Endometrial microvascular endothelial cells (primary cell): Measurements from ENCODE around the gene STXBP4. TPM values are rescaled to one million over a fixed set of nuclear protein-coding genes. Genes with fewer than 3 reads are reported as not detected.

ENCODE experiments used
- in situ Hi-C: cut with HindIII; loops from 2 replicates; pipeline ENCODE4 v1.10.0; 2017; ENCODE audit warnings: low sequenced_read_pairs, low pct_unique_long_range_greater_than_20kb; ENCODE audit errors: inconsistent ontology term
- total RNA-seq: library from RNA; depleted of rRNA; stranded (reverse); fragments of >200 nt; gene quantifications from one replicate; pipeline ENCODE4 v1.2.3, GENCODE V29; 2015; ENCODE audit errors: inconsistent ontology term

The STXBP4 gene
- total RNA-seq, 1 donor from 2014 or later = 7.6 TPM

DNA sequence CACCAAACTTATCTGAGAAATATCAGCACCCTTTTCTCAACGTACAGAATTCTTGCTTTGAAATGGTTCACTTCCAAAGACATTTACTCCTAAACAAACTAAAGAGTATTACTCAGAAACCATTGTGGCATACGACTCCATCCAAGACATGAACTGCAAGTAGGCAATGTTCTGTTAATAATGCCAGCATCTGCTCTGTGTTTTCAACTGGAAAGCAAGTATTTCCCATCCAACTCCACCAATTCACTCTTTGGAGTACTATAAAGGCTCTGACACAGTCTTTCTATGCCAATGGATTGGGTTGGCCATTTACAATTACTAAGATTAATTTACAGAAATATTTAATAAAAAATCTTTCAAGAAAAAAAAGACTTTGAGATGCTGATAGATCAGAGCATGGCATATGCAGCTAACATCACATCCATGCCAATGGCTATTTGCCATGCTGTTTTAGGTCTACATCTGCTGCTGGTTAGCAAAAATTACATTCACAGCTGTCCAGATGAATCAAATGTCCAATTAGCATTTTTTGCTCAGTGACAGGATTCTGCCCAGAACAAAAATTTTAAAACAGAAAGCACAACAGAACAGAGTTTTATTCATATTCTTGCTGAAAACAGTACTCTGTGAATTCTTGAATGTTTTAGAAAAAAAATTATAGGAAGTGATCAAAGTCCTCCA lies 230.3 kb downstream of the STXBP4 start:
- in situ Hi-C loops = no loop called here

- in situ Hi-C loops = no loop called here
Measured at GRCh38 chr17:55200904-55201303, 232.3 kb downstream of the STXBP4 start.

- in situ Hi-C loops = no loop called here
Measured at GRCh38 chr17:55201308-55201932, 232.9 kb downstream of the STXBP4 start.

DNA sequence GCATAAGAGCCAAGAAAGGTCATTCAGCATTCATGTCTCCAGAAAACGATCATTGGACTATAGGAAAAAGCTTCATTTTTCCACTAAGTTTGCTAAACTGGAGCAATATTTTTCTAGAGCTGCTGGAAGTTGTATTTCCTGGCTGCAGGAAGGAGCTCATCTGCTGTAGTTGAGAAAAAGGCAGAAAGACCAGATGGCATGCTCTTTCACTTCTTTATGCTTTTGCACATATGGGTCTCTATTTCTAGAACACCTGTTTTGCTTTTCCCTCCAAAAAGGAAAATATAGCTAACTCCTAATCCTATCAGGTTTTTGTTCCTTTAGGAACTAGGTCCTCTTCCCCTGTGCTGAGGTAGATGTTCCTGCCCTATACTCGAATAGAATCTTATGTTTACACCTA lies 234.3 kb downstream of the STXBP4 start:
- in situ Hi-C loops = no loop called here

DNA sequence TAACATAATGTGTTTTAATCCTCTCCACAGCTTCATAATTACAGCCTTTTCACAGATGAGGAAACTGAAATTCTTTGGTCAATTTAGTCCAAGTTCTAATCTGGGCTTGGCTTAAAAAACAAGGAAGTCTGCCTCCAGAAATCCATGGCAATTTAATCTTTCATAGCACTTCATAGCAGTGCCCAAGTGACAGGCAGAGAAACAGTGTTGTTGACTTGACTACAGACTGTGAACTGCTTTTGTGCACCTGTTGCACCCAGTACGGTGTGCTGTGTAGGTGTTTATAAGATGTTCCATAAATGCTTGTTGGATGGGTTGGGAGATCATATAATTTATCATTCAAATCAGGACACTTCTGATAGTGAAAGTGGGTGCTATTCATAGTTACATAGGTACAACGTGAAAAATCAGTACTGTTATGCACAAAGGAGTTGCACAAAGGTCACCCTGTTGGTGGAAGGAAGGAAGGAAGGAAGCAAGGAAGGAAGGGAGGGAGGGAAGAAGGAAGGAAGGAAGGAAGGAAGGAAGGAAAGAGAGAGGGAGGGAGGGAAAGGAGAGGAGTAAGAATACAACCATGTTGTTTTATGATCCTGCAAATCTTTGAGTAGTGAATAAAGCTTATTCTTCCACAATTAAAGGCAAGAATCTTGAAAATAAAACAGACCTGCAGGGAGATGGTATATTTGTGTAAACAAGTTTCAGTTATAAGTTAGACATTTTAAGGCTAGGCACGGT lies 239.7 kb downstream of the STXBP4 start:
- in situ Hi-C loops = no loop called here

- in situ Hi-C loops = no loop called here
Measured at GRCh38 chr17:55210292-55210691, 241.7 kb downstream of the STXBP4 start.

GRCh38 chr17:55212880-55213279 lies 244.3 kb downstream of the STXBP4 start:
- in situ Hi-C loops = no loop called here

DNA sequence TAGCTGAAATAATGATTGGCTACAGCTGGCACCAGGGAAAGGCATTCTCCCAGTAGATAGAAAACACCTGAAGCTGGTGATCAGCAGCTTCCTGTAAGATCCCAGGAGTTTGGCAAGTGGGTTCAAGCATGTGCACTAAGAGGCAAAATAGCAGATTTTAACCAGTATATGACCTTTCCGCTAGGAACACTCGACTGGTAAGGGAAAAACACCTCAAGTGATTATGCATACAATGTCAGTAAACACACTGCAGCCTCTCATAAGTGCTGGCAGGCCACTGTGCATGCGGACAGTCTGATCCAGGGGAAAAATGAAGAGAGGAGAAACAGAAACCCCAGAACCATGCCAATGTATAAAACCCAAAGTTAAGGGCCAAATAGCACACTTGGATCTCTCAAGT lies 247.1 kb downstream of the STXBP4 start:
- in situ Hi-C loops = no loop called here

- in situ Hi-C loops = no loop called here
Measured at GRCh38 chr17:55216888-55217287, 248.3 kb downstream of the STXBP4 start.

DNA sequence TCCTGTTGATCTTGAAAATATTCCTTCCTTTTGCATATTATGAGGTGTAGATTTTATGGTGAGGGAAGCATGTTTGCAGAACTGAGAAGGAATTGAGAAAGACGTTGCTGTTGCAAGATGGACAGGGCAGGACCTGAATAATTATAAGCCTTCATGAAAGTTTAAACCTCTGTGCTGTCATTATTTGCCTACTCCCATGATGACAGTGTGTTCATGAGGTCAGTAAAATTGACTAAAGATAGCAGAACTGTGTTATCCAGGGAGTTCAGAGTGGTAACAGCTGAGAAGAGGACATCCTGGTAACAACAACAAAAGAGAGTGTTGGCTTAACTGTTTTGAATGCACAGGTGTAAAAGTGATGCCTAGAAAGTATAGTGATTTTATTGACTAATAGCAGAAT lies 250.9 kb downstream of the STXBP4 start:
- in situ Hi-C loops = no loop called here

DNA sequence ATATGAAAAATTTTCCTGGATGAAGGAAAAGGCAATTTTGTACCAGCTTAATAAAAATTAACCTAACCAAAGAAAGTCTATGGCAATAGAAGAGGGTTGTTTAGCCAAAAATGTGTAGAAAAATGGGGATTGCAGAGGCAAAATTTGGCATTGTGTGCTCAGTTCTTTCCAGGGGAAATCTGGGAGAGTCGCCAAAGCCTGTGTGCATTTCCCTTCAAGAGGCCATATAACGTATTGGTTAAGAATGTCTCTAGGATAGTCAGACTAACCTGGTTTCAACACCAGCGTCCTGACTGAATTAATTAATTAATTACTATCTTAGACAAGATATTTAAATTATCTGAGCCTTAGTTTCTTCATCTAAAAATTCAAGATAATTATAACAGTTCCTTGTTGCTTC lies 251.4 kb downstream of the STXBP4 start:
- in situ Hi-C loops = no loop called here

Other genes with a start within 250 kb of the STXBP4 start
- gene TOM1L1, start 67.9 kb upstream of the STXBP4 start, total RNA-seq = 22.8 TPM
- gene COX11, start 111 bp upstream of the STXBP4 start, total RNA-seq = 78.9 TPM